Measurements from ENCODE around the gene PLXNA4.

GRCh38 chr7:132183781-132184380 lies 392.4 kb downstream of the PLXNA4 start:
- TF ChIP-seq POLR2A (IDR thresholded peaks at IDR 0.05; ENCODE audit: low read length): no peak
- TF ChIP-seq GATA1 (IDR thresholded peaks at IDR 0.05; ENCODE audit: low read depth, low read length): no peak

All from erythroblast (primary cell).